H1 (cell line): ENCODE measurements around the gene DNM1L. TPM values are rescaled to one million over a fixed set of nuclear protein-coding genes. Genes with fewer than 3 reads are reported as not detected.

Experiments
- CBX8 ChIP-seq: fragments of 300-800, 300-1000 bp; sonication (generic); IDR thresholded peaks from 2 replicates; pipeline ENCODE4 v1.7.1; 2016; ENCODE audit warnings: low read depth, low read length, borderline replicate concordance
- CHD1 ChIP-seq: IDR thresholded peaks from 2 replicates; pipeline ENCODE4 v1.6.1; 2012; ENCODE audit warnings: low read depth, low read length, improper control_type of control experiment
- CREB1 ChIP-seq: IDR thresholded peaks from 2 replicates; pipeline ENCODE4 v1.6.1; 2012; ENCODE audit warnings: inconsistent platforms
- KDM5A ChIP-seq: fragments of 200-600 bp; IDR thresholded peaks from 2 replicates; pipeline ENCODE4 v1.7.1; 2012; ENCODE audit warnings: mild to moderate bottlenecking, low read length, inconsistent platforms, mixed read lengths
- POLR2A ChIP-seq, 2 experiments: IDR thresholded peaks; 1 replicate in 1 of 2; 2 replicates in 1 of 2; pipeline ENCODE4 v1.6.1; 2011; ENCODE audit warnings: low read depth in 2 of 2, low read length in 2 of 2, mild to moderate bottlenecking in 2 of 2; ENCODE audit errors: control extremely low read depth in 1 of 2
- RFX5 ChIP-seq: IDR thresholded peaks from 2 replicates; pipeline ENCODE4 v1.6.1; 2011; ENCODE audit warnings: low read depth, low read length, improper control_type of control experiment, borderline replicate concordance
- SIRT6 ChIP-seq: IDR thresholded peaks from one replicate; pipeline ENCODE4 v1.7.1; 2012; ENCODE audit warnings: low read length, inconsistent platforms
- SP2 ChIP-seq: IDR thresholded peaks from 2 replicates; pipeline ENCODE4 v1.6.1; 2012; ENCODE audit warnings: mild to moderate bottlenecking, low read length, inconsistent platforms
- polyA plus RNA-seq, 7 experiments: library from polyadenylated mRNA; depleted of rRNA in 3 of 7; stranded (reverse) in 5 of 7; unstranded in 2 of 7; fragments of >200 nt in 5 of 7; fragments of 200-250 nt in 2 of 7; gene quantifications; 1 replicate in 5 of 7; 2 replicates in 1 of 7; 4 replicates in 1 of 7; pipeline versions ENCODE4 v1.2.1 to v1.2.3, GENCODE V29; 2011 to 2013; ENCODE audit warnings: missing spikeins in 2 of 7, mixed read lengths in 2 of 7
- total RNA-seq: library from RNA; stranded (reverse); fragmentation: NEBNext Ultra II Directional; extraction: Animal tissue kit (Norgen Biotek cat#: 25700); gene quantifications from 2 replicates; pipeline ENCODE4 v1.2.1, GENCODE V29; 2021

Gene DNM1L
- total and polyA plus RNA-seq, 2 of the 8 experiments (the other 6 are each of a cell fraction or from before 2014, with no cell fraction given) = 23.7 to 93.9 TPM

DNA sequence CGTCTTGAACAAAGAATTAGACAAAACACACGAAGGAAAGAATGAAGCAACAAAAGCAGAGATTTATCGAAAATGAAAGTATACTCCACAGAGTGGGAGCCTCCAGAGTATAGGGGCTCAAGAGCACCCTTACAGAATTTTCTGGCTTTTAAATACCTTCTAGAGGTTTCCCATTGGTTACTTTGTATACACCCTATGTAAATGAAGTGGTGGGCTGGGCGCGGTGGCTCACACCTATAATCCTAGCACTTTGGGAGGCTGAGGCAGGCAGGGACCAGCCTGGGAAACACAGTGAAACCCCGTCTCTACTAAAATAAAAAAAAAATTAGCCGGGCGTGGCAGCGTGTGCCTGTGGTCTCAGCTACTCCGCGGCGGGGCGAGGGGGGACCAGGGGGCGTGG lies 13.1 kb upstream of the DNM1L start (continued):
- TF ChIP-seq SIRT6 (no peak), POLR2A (IDR thresholded peaks at IDR 0.05; ENCODE audit: control extremely low read depth in 1 of 2, low read depth in 2 of 2, low read length in 2 of 2) (no peak), CBX8 (no peak), SP2 (no peak), CREB1 (no peak), KDM5A (no peak), CHD1 (no peak), RFX5 (no peak)
